ENCODE results near the gene ABCA7.
"Not testable (repeated sequence)": the region's sequence is repeated elsewhere in the genome, so short reads cannot be mapped to it uniquely, and the experiment has no call there.

ABCA7 gene

GRCh38 chr19:1106841-1107660, 67.1 kb downstream of the ABCA7 start:
- no peak for FAIRE-seq

- no peak for FAIRE-seq
These were observed 67.9 kb downstream of the ABCA7 start for GRCh38 chr19:1107661-1108261.

- no peak for FAIRE-seq
These were observed 68.6 kb downstream of the ABCA7 start for GRCh38 chr19:1108291-1109031.

GRCh38 chr19:1109032-1109551, 69.2 kb downstream of the ABCA7 start:
- FAIRE-seq: no peak

- no peak for FAIRE-seq
These were observed 70.1 kb downstream of the ABCA7 start for GRCh38 chr19:1109697-1110671.

GRCh38 chr19:1110809-1111640, 71.1 kb downstream of the ABCA7 start:
- FAIRE-seq: no peak

GRCh38 chr19:1111641-1112267, 71.8 kb downstream of the ABCA7 start:
- no peak for FAIRE-seq

- no peak for FAIRE-seq
These were observed 72.5 kb downstream of the ABCA7 start for GRCh38 chr19:1112268-1113029.

- no peak for FAIRE-seq
These were observed 73.4 kb downstream of the ABCA7 start for GRCh38 chr19:1113030-1113985.

- no peak for FAIRE-seq
These were observed 74.1 kb downstream of the ABCA7 start for GRCh38 chr19:1113986-1114483.

- FAIRE-seq: not testable (repeated sequence)
These were observed 74.8 kb downstream of the ABCA7 start for GRCh38 chr19:1114728-1115127.

Data from endometrium (tissue), 2 donors.